HFFc6 (cell line): ENCODE measurements around the gene MESP1. TPM values are rescaled to one million over a fixed set of nuclear protein-coding genes. Genes with fewer than 3 reads are reported as not detected.

Source experiments
- DNase-seq: peaks from one replicate; pipeline ENCODE4 v3.0.0-alpha.2; 2018
- H3K27ac Mint-ChIP-seq: 2 replicates; pipeline ENCODE4 v1.8.0; 2020; ENCODE audit warnings: mild to moderate bottlenecking, mixed read lengths
- H3K27me3 Mint-ChIP-seq: 2 replicates; pipeline ENCODE4 v1.8.0; 2021; ENCODE audit warnings: mild to moderate bottlenecking, moderate library complexity, mixed read lengths; ENCODE audit not compliant: insufficient read depth
- H3K36me3 Mint-ChIP-seq: 2 replicates; pipeline ENCODE4 v1.8.0; 2021; ENCODE audit warnings: low read depth, mixed read lengths
- H3K4me1 Mint-ChIP-seq: 2 replicates; pipeline ENCODE4 v1.8.0; 2020; ENCODE audit warnings: low read depth, mixed read lengths
- H3K4me3 Mint-ChIP-seq: 2 replicates; pipeline ENCODE4 v1.8.0; 2020; ENCODE audit warnings: mild to moderate bottlenecking, moderate library complexity, mixed read lengths
- H3K9me3 Mint-ChIP-seq: 2 replicates; pipeline ENCODE4 v1.8.0; 2020; ENCODE audit warnings: mild to moderate bottlenecking, mixed read lengths
- total RNA-seq, 6 experiments: library from RNA; stranded (reverse); fragmentation: NEBNext Ultra II Directional; extraction: Animal tissue kit (Norgen Biotek cat#: 25700); gene quantifications; 2 replicates in 1 of 6; 3 replicates in 5 of 6; pipeline ENCODE4 v1.2.3, GENCODE V29; 2021
- TF ChIP-seq, protein P1 (sequence below): fragments of 200-600 bp; sonication (generic); IDR thresholded peaks from 2 replicates; pipeline ENCODE4 v1.5.0; 2021; ENCODE audit warnings: antibody characterized with exemption, mild to moderate bottlenecking

The MESP1 gene
- total RNA-seq, 6 experiments from 2014 or later = 0.13 to 0.57 (median 0.26) TPM

- H3K4me1 Mint-ChIP-seq = no peaks in the 10 kb centered on the region
- no peak overlapping the region for H3K4me3 Mint-ChIP-seq
- H3K36me3 Mint-ChIP-seq = no peaks in the 10 kb centered on the region
- TF ChIP-seq, protein P1, sequence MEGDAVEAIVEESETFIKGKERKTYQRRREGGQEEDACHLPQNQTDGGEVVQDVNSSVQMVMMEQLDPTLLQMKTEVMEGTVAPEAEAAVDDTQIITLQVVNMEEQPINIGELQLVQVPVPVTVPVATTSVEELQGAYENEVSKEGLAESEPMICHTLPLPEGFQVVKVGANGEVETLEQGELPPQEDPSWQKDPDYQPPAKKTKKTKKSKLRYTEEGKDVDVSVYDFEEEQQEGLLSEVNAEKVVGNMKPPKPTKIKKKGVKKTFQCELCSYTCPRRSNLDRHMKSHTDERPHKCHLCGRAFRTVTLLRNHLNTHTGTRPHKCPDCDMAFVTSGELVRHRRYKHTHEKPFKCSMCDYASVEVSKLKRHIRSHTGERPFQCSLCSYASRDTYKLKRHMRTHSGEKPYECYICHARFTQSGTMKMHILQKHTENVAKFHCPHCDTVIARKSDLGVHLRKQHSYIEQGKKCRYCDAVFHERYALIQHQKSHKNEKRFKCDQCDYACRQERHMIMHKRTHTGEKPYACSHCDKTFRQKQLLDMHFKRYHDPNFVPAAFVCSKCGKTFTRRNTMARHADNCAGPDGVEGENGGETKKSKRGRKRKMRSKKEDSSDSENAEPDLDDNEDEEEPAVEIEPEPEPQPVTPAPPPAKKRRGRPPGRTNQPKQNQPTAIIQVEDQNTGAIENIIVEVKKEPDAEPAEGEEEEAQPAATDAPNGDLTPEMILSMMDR = no peak
- H3K27me3 Mint-ChIP-seq = peaks cover 41% of the 10 kb centered on the region
- no peak overlapping the region for H3K27ac Mint-ChIP-seq
- no peak for DNase-seq
- no peaks in the 10 kb centered on the region for H3K9me3 Mint-ChIP-seq
Observed at GRCh38 chr15:89731275-89731674, 19.8 kb downstream of the MESP1 start.

DNA sequence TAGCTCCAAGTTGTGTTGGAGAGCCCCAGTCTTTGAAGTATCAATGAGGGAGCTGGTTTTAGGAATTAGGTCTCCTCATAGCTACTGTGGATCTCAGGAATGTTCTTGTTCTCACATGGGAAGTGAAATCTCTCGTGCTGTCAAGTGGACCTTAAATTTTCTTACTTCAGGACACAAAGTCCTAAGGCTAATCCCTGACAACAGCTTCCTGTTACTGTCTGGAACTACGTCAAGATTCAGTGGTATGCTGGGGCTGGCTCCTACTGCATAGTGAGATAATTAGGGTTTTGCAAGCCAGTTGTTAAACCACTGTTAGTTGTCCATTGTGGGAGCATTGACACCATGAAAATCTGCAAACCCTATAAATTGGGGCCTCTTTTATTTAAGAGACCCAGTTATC, 22.8 kb downstream of the MESP1 start:
- H3K27me3 Mint-ChIP-seq = peaks cover 32% of the 10 kb centered on the region
- DNase-seq = peak; percentile 10
- H3K36me3 Mint-ChIP-seq = no peaks in the 10 kb centered on the region
- TF ChIP-seq, protein P1 = no peak
- no peak overlapping the region for H3K4me3 Mint-ChIP-seq
- H3K27ac Mint-ChIP-seq = no peak overlapping the region
- peaks cover 5% of the 10 kb centered on the region; the same call in 1 of the 2 replicates for H3K9me3 Mint-ChIP-seq
- no peaks in the 10 kb centered on the region for H3K4me1 Mint-ChIP-seq

GRCh38 chr15:89725064-89725463, 26.0 kb downstream of the MESP1 start:
- TF ChIP-seq, protein P1 = no peak
- Mint-ChIP-seq H3K36me3 (no peaks in the 10 kb centered on the region), H3K4me3 (no peak overlapping the region), H3K27me3 (peaks cover 36% of the 10 kb centered on the region), H3K9me3 (peaks cover 5% of the 10 kb centered on the region; the same call in 1 of the 2 replicates), H3K27ac (no peak overlapping the region), H3K4me1 (no peaks in the 10 kb centered on the region)
- DNase-seq = no peak

GRCh38 chr15:89724621-89725020, 26.4 kb downstream of the MESP1 start:
- no peak overlapping the region for H3K27ac Mint-ChIP-seq
- no peaks in the 10 kb centered on the region for H3K36me3 Mint-ChIP-seq
- no peak for DNase-seq
- H3K27me3 Mint-ChIP-seq = peaks cover 34% of the 10 kb centered on the region
- peaks cover 5% of the 10 kb centered on the region; the same call in 1 of the 2 replicates for H3K9me3 Mint-ChIP-seq
- H3K4me3 Mint-ChIP-seq = no peak overlapping the region
- no peaks in the 10 kb centered on the region for H3K4me1 Mint-ChIP-seq
- TF ChIP-seq, protein P1 = no peak

GRCh38 chr15:89723031-89723430, 28.0 kb downstream of the MESP1 start:
- peaks cover 30% of the 10 kb centered on the region for H3K27me3 Mint-ChIP-seq
- H3K4me3 Mint-ChIP-seq = no peak overlapping the region
- TF ChIP-seq, protein P1 = no peak
- no peaks in the 10 kb centered on the region for H3K36me3 Mint-ChIP-seq
- peaks cover 5% of the 10 kb centered on the region; the same call in 1 of the 2 replicates for H3K9me3 Mint-ChIP-seq
- no peak for DNase-seq
- H3K27ac Mint-ChIP-seq = no peak overlapping the region
- H3K4me1 Mint-ChIP-seq = no peaks in the 10 kb centered on the region

DNA sequence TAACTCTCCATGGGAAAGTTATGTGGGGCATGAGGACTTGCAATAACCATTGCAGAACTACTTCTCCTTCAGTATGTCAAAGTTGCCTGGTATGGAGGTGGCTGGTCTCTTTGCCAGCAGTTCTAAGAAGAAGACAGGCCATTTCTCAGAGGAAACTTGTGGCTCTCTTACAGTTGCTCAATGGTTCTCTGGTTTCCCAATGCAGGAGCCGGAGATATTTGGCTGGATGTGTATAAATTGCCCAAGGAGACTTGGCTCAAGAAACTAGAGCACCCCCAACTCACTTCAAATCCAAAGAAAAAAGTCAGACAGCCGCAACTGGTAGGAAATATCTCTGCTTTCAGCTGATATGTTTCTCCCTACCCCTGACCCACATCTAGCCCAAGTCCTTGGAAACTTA, 36.3 kb downstream of the MESP1 start:
- no peak for DNase-seq
- Mint-ChIP-seq H3K9me3 (peaks cover 5% of the 10 kb centered on the region), H3K27me3 (peaks cover 28% of the 10 kb centered on the region), H3K27ac (no peak overlapping the region), H3K4me3 (no peak overlapping the region), H3K36me3 (0 out of 2 replicates have a peak, but pooled peaks cover 8% of the 10 kb centered on the region), H3K4me1 (no peaks in the 10 kb centered on the region)
- TF ChIP-seq, protein P1 = no peak
